Adipocyte (in vitro differentiated cells): Measurements from ENCODE around the gene SRGAP3.
A peak's percentile ranks its signal among the peaks of the same experiment; 100 is the strongest.

Experiments used
- DNase-seq: peaks from one replicate; pipeline ENCODE4 v3.0.0-alpha.2; 2015; ENCODE audit warnings: low read depth
- H3K27me3 ChIP-seq: replicated peaks from 2 replicates; pipeline ENCODE4 v1.7.0; 2013; ENCODE audit warnings: mild to moderate bottlenecking, low read length, moderate library complexity; ENCODE audit not compliant: control insufficient read depth, insufficient read depth
- H3K36me3 ChIP-seq: 2 replicates; pipeline ENCODE4 v1.7.0; 2013; ENCODE audit warnings: low read length, mild to moderate bottlenecking, moderate library complexity; ENCODE audit not compliant: control insufficient read depth, insufficient read depth, severe bottlenecking
- H3K4me1 ChIP-seq: 2 replicates; pipeline ENCODE4 v1.7.0; 2013; ENCODE audit warnings: mild to moderate bottlenecking, low read length, moderate library complexity; ENCODE audit not compliant: control insufficient read depth, insufficient read depth
- H3K4me3 ChIP-seq: 2 replicates; pipeline ENCODE4 v1.7.0; 2013; ENCODE audit warnings: mild to moderate bottlenecking, low read length, moderate library complexity
- H3K9ac ChIP-seq: 2 replicates; pipeline ENCODE4 v1.7.0; 2013; ENCODE audit warnings: mild to moderate bottlenecking, low read length, moderate library complexity
- H3K9me3 ChIP-seq: 2 replicates; pipeline ENCODE4 v1.7.0; 2013; ENCODE audit warnings: mild to moderate bottlenecking, low read length, moderate library complexity; ENCODE audit not compliant: control insufficient read depth

The SRGAP3 gene

GRCh38 chr3:9153904-9154619, 95.4 kb downstream of the SRGAP3 start:
- Histone ChIP-seq H3K36me3 (no peaks in the 10 kb centered on the region), H3K9ac (no peak overlapping the region), H3K4me1 (peaks cover 47% of the 10 kb centered on the region), H3K4me3 (peak overlapping the region; percentile 25), H3K27me3 (no peaks in the 10 kb centered on the region), H3K9me3 (no peaks in the 10 kb centered on the region)
- DNase-seq: peak; percentile 61

GRCh38 chr3:9151240-9151639, 98.2 kb downstream of the SRGAP3 start:
- Histone ChIP-seq H3K9me3 (no peaks in the 10 kb centered on the region), H3K9ac (no peak overlapping the region), H3K27me3 (no peaks in the 10 kb centered on the region), H3K4me1 (peaks cover 42% of the 10 kb centered on the region), H3K4me3 (peak overlapping the region; percentile 1), H3K36me3 (no peaks in the 10 kb centered on the region)
- DNase-seq: no peak

- Histone ChIP-seq H3K36me3 (no peaks in the 10 kb centered on the region), H3K9ac (no peak overlapping the region), H3K4me3 (no peak overlapping the region), H3K9me3 (no peaks in the 10 kb centered on the region), H3K4me1 (peaks cover 34% of the 10 kb centered on the region), H3K27me3 (no peaks in the 10 kb centered on the region)
- DNase-seq: no peak
Measured at GRCh38 chr3:9149566-9149965, 99.9 kb downstream of the SRGAP3 start.

- Histone ChIP-seq H3K9me3 (no peaks in the 10 kb centered on the region), H3K4me3 (no peak overlapping the region), H3K36me3 (no peaks in the 10 kb centered on the region), H3K4me1 (peaks cover 20% of the 10 kb centered on the region), H3K27me3 (no peaks in the 10 kb centered on the region), H3K9ac (no peak overlapping the region)
- DNase-seq: no peak
Measured at GRCh38 chr3:9147896-9148266, 101.6 kb downstream of the SRGAP3 start.

GRCh38 chr3:9147215-9147895, 102.1 kb downstream of the SRGAP3 start:
- no peaks in the 10 kb centered on the region for H3K36me3 ChIP-seq
- H3K4me3 ChIP-seq: no peak overlapping the region
- H3K9ac ChIP-seq: no peak overlapping the region
- no peak for DNase-seq
- H3K27me3 ChIP-seq: no peaks in the 10 kb centered on the region
- no peaks in the 10 kb centered on the region for H3K9me3 ChIP-seq
- peaks cover 23% of the 10 kb centered on the region for H3K4me1 ChIP-seq

GRCh38 chr3:9146367-9147071, 102.9 kb downstream of the SRGAP3 start:
- H3K36me3 ChIP-seq: no peaks in the 10 kb centered on the region
- no peaks in the 10 kb centered on the region for H3K9me3 ChIP-seq
- no peak overlapping the region for H3K9ac ChIP-seq
- no peaks in the 10 kb centered on the region for H3K27me3 ChIP-seq
- no peak overlapping the region for H3K4me3 ChIP-seq
- no peak for DNase-seq
- H3K4me1 ChIP-seq: peaks cover 26% of the 10 kb centered on the region

- DNase-seq: no peak
- H3K4me1 ChIP-seq: peaks cover 26% of the 10 kb centered on the region
- no peak overlapping the region for H3K4me3 ChIP-seq
- no peaks in the 10 kb centered on the region for H3K36me3 ChIP-seq
- H3K9ac ChIP-seq: no peak overlapping the region
- peaks cover 4% of the 10 kb centered on the region for H3K9me3 ChIP-seq
- H3K27me3 ChIP-seq: no peaks in the 10 kb centered on the region
Measured at GRCh38 chr3:9143184-9143583, 106.3 kb downstream of the SRGAP3 start.

- H3K4me3 ChIP-seq: no peak overlapping the region
- peaks cover 4% of the 10 kb centered on the region for H3K9me3 ChIP-seq
- no peaks in the 10 kb centered on the region for H3K27me3 ChIP-seq
- DNase-seq: no peak
- no peaks in the 10 kb centered on the region for H3K36me3 ChIP-seq
- peaks cover 25% of the 10 kb centered on the region for H3K4me1 ChIP-seq
- H3K9ac ChIP-seq: no peak overlapping the region
Measured at GRCh38 chr3:9142362-9142761, 107.1 kb downstream of the SRGAP3 start.

- no peaks in the 10 kb centered on the region for H3K27me3 ChIP-seq
- H3K36me3 ChIP-seq: no peaks in the 10 kb centered on the region
- H3K9ac ChIP-seq: no peak overlapping the region
- H3K9me3 ChIP-seq: peaks cover 4% of the 10 kb centered on the region
- H3K4me3 ChIP-seq: no peak overlapping the region
- H3K4me1 ChIP-seq: peaks cover 24% of the 10 kb centered on the region
- no peak for DNase-seq
Measured at GRCh38 chr3:9141928-9142289, 107.5 kb downstream of the SRGAP3 start.

- H3K4me3 ChIP-seq: no peak overlapping the region
- peaks cover 24% of the 10 kb centered on the region for H3K4me1 ChIP-seq
- H3K9me3 ChIP-seq: peaks cover 4% of the 10 kb centered on the region
- H3K27me3 ChIP-seq: no peaks in the 10 kb centered on the region
- H3K36me3 ChIP-seq: no peaks in the 10 kb centered on the region
- H3K9ac ChIP-seq: no peak overlapping the region
- DNase-seq: no peak
Measured at GRCh38 chr3:9139366-9139765, 110.1 kb downstream of the SRGAP3 start.

GRCh38 chr3:9137676-9138075, 111.8 kb downstream of the SRGAP3 start:
- H3K4me1 ChIP-seq: peaks cover 24% of the 10 kb centered on the region
- H3K36me3 ChIP-seq: no peaks in the 10 kb centered on the region
- no peak overlapping the region for H3K9ac ChIP-seq
- H3K27me3 ChIP-seq: no peaks in the 10 kb centered on the region
- peaks cover 4% of the 10 kb centered on the region for H3K9me3 ChIP-seq
- DNase-seq: no peak
- no peak overlapping the region for H3K4me3 ChIP-seq
